ENCODE data around the gene ERGIC2.
A peak's percentile ranks its signal among the peaks of the same experiment; 100 is the strongest.
"Not testable (repeated sequence)": the region's sequence is repeated elsewhere in the genome, so short reads cannot be mapped to it uniquely, and the experiment has no call there.

ERGIC2 gene, protein sequence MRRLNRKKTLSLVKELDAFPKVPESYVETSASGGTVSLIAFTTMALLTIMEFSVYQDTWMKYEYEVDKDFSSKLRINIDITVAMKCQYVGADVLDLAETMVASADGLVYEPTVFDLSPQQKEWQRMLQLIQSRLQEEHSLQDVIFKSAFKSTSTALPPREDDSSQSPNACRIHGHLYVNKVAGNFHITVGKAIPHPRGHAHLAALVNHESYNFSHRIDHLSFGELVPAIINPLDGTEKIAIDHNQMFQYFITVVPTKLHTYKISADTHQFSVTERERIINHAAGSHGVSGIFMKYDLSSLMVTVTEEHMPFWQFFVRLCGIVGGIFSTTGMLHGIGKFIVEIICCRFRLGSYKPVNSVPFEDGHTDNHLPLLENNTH

GRCh38 chr12:29380536-29381523, at the start of gene ERGIC2:
ERGIC2 (minus strand) TSS chr12:29381172; CDS start chr12:29371633, 9,539 bp downstream.
- DNase-seq, result peak; percentile 100

DNA sequence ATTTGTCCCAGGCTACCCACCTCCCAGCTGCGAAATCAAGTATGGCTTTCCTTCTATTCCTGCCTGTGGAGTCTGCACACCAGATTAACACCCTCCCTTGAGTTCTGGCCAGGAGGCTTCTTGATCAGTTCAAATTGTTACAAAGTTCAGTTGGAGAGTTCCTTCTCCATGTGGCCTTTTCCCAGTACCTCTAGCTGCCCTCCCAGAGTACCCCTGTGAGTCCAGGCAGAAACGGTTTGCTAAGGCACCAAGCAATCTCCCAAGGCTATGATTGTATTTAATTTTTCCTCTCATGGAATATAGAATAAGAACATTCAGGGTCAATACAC, 49.7 kb upstream of the ERGIC2 start:
- no peak for DNase-seq

GRCh38 chr12:29429999-29430715, 49.2 kb upstream of the ERGIC2 start:
- DNase-seq, result no peak

DNA sequence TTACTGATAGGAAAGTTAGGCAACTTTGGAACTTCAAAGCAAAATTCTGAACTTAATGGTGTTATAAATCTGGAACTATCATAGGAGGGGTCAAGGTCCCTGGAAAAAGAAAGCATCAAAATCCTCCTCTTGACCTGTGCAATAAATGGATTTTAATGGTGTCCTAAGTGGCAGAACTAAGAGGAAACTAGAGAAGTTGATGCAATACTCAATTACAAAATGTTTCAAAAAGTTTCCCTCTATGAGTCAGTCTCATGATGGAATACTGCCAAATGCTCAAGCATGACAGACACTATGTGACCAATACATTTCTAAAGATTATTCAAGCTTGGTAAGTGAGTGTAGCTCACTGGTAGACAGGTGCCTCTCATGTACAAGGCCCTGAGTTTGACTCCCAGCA, 47.7 kb upstream of the ERGIC2 start:
- peak; percentile 74 for DNase-seq

- DNase-seq, result no peak
Observed at GRCh38 chr12:29427964-29428363, 47.0 kb upstream of the ERGIC2 start.

DNA sequence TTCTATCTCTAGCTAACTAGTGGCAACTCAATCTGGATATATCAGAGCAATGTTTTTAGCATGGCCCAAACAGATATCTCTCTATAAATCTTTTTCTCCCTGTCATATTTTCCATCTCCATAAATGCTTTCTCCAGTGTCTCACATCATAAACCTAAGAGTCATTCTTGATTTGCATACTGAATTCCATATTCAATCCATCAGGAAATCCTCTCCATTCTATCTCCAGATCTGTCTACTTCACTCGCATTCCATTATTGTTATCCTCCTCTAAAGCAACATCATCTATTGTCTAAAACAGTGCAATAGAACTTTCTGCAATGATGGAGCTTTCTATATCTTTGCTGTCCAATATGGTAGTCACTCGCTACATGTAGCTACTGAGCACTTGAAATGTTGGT, 45.5 kb upstream of the ERGIC2 start:
- no peak for DNase-seq

DNA sequence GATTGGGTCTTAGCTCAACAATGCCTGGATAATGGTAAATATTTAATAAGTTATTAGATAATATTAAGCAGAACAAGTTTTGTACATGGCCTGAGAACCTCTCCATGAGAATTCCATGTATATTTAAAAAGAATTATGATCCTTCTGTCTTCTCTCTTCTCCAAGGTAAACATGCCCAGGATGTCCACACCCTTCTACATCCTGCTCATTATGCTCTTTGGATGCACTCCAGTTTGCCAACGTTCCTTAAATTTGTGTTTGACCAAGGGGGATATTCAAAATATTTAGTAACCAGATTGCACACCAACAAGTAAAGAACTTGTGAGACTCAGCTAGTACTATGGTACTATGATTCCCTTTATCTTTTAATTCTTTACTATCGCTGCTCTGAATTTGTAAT, 44.8 kb upstream of the ERGIC2 start:
- DNase-seq, result no peak

DNA sequence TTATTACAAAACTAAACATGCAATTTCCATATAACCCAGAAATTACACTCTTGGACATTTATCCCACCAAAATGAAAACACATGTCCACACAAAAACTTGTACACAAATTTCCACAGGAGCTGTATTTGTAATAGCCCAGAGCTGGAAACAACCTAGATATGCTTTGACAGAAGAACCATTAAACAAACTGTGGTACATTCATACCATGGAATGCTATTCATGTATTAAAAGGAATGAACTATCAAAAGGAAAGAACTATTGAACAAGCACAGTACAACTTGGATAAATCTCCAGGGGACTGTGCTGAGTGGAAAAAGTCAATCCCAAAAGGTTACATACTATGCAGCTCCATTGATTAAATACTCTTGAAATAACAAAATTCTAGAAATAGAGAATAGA, 35.8 kb upstream of the ERGIC2 start:
- DNase-seq, result no peak

- no peak for DNase-seq
Observed at GRCh38 chr12:29415111-29415510, 34.1 kb upstream of the ERGIC2 start.

GRCh38 chr12:29414368-29414767, 33.4 kb upstream of the ERGIC2 start:
- DNase-seq, result no peak

DNA sequence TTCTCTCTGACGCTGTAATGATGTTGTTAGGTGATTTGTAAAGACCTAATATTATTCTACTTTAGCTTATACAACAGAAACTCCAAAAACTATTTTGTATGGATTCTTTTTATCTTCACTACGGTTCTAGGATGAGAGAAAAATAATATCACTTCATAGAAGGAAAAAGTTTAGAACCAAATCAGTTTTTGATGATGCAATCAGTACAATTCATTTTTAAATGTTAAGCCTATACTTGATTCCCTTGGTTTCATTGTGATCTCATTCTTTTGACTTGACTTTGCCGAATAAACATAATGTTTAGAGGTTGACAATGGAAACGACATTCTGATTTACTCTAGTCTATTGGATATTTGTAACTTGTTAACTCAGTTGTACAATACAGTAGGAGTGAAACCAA, 24.6 kb upstream of the ERGIC2 start:
- no peak for DNase-seq

GRCh38 chr12:29403991-29404390, 23.0 kb upstream of the ERGIC2 start:
- no peak for DNase-seq

GRCh38 chr12:29402437-29402836, 21.5 kb upstream of the ERGIC2 start:
- no peak for DNase-seq

DNA sequence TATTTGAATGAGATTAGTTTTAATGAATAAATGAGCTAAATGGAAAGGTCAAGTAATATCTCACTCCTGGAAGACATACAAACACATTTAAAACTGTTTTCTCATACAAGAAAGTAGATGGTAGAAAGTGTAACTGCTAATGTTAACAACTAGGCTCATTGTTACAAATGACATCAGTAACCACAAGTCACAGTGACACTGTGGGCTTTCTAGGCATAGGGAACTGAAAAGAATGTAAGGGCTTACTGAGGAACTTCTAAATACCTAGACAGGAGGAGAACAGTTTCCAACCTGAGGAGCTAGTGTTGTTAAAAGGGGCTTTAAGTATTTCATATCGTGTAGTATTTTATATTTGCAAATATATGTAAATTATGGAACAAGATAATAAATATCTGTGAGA, 17.5 kb upstream of the ERGIC2 start:
- DNase-seq, result no peak

GRCh38 chr12:29396774-29397173, 15.8 kb upstream of the ERGIC2 start:
- DNase-seq, result no peak

DNA sequence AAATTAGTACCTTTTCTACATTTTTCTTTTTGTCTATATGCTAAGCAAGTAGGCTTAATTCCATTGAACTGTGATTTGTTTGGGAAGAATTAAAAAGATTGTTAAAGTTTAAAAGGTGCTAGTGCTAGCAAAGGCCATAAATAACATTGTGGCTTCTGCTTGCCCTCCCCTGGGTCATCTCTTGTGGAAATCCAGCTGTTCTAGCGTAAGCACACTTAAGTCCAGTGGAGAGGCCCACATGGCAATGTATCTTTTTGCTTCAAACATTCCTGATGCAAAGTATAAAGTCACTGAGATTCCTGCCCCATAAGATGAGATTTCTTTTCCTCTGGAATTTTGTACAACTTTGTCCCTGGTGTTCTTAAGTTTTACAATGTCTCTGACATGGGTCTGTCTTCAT, 14.4 kb upstream of the ERGIC2 start:
- no peak for DNase-seq

- not testable (repeated sequence) for DNase-seq
Observed at GRCh38 chr12:29390419-29390818, 9.4 kb upstream of the ERGIC2 start.

DNA sequence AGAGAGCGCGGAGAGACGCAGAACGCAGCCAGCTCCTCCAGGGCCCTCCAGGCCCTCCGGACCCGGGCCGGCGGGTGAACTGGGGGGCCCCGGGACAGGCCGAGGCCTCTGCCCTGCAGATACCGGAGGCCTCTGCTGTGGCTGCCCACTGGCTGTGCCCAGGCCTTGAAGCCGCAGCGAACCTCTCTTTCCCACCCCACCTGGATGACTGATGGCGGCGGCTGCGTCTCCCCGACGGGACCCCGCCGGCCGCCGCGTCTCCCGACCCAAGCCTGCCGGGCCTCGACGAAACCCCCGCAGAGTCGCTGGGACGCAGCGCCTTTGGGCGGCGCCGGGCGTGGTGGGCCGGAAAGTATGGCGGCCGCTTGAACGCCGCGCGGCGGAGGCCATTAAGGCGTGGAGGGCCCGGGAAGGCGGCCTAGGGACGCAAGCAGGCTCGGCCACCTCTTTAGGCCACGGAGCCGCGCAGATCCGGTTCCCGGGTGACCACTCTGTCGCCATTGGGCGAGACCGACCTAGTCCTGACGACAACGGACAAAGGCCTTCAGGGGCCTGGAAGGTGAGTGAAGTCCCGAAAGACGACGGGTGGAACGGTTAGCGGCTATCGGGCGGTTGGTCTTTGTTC, 8.4 kb upstream of the ERGIC2 start:
- DNase-seq, result no peak

GRCh38 chr12:29386084-29386680, 5.2 kb upstream of the ERGIC2 start:
- DNase-seq, result not testable (repeated sequence)

- DNase-seq, result not testable (repeated sequence)
Observed at GRCh38 chr12:29385194-29385593, 4.2 kb upstream of the ERGIC2 start.

DNA sequence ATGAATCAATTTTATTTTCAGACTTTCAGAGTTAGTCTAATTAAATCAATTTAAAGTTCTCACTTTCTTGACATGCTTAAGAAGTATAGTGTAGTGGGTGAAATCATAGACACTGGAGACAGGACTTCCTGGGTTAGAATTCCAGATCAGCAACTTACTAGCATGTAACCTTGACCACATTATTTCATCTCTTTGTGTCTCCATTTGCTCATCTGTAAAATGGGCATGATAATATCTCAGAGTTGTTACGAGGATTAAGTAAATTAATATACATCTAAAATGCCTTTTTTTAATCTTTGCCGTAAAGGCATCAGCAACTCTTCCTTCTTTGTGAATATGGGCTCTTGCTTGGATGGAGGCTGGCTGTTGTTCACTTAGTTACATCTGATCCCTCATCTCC, 1.3 kb upstream of the ERGIC2 start:
- no peak for DNase-seq

DNA sequence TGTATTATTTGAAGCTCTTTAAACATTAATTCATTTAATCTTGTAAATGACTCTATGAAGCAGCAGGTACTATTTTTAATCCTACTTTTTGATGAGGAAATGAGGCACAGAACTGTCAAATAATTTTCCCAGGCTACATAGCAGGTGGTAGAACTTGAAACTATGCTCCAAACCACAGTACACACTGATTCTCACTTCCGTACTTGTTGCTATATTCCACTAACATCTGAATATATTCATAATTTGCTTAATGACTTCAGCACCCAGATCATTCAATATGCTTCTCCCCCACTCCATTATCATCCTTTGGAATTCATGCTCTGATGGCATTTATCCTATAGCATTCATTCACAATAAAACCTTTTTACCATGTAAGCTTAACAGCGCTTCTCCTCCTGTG, 4.9 kb downstream of the ERGIC2 start:
- no peak for DNase-seq

All from kidney glomerular epithelial cell (primary cell).